ENCODE measurements around the gene CBX7.

CBX7 gene

DNA sequence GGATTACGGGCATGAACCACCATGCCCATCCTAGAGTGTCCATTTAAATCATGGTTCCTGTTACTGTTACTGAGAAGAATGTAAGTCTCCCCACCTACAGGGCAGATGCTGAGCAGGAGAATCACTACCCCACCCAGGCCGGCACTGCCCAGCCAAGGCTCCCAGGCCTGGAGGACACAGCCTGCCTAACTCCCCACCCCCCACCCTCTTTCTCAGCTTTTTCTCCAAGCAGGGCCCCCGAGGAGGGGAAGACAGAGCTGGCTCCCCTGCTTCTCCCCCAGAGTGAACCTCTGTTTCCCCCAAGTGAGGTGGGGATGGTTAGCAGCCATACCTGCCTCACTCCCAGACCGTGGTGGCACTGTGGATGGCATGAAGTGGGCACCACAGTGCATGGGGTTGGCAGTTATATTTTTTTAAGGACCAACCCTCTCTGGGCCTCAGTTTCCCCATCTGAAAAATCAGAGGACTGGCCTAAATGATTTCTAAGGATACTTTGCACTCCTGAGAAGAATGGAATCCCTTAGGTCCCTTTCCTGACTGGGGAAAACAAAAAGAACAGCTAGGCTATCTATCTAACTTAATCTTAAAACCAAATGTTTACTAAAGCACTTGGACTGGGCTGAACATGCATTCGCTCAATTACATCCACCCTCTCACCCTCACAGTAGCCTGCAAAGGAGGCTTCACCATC is 5.0 kb downstream of the CBX7 start:
- no peak for DNase-seq (ENCODE audit: low read depth in 2 of 2)

DNA sequence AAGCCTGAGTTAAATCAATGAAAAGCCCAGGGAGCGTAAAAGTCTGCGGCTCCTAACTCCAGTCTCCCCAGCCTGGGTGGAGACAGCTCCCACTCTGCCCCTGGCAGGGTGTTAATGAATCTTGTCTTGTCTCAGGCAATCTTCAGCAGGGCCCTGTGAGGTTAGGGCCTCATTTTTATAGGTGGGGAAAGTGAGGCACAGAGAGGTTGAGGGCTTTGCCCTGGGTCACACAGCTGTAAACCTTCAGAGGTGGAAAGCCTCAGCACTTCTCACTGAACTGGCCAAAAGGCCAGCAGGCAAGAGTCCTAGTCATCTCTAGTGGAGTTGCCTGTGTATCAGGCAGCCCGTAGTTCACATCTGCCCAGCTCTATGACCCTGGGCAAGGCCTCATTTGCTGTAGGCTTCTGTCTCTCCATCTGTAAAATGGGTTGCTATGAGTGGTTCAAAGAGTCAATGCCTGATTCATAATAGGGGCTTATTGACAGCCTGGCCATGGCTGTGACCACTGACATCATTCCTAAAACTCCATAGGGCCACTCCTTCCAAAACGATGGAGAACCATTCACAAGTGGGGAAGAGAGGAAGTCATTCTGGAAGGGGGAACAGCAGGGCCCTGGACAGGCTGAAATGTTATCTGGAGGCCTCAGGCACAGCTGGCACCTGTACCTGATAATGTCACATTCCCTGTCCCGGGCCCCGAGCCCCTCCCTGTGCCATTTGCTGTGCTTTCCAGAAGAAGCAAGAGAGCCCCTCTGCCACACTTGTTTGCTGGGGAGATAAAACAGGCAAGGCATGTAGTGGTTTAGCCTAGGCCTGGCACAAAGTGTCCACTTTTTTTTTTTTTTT is 6.0 kb downstream of the CBX7 start:
- no peak for DNase-seq (ENCODE audit: low read depth in 2 of 2)

DNA sequence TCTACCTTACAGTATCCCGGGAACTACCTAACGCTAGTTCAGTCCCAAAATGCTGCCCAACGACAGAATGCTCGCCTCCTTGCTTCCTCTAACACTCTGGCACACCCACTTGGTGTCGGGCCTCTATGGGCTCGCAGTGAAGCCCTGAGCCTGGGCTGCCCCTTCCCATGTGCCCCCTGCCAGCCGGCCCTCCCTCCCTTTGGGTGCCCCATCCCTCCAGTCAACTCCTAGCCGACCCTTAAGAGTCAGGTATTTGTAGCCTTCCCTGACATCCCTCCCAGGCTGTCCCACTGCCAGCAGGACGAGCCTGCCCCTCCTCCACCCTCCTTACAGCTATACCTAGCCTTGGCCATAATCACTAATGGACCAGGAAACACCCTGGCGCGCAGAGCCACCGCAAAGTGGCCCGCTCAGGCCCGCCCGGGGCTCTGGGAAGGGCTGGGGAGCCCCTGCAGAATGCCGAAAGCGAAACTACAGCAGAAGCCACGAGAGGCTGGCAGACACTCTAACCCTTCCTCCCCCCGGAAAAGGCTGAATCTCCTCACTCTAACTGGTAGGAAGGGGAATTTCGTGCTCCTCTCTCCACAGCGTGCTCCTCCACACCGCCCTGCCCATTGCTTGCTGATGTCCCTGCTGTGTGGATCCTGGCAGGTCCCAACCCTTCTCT is 8.2 kb downstream of the CBX7 start:
- no peak for DNase-seq (ENCODE audit: low read depth in 2 of 2)

GRCh38 chr22:39142088-39142680 is 10.3 kb downstream of the CBX7 start:
- DNase-seq (ENCODE audit: low read depth in 2 of 2), result no peak

DNA sequence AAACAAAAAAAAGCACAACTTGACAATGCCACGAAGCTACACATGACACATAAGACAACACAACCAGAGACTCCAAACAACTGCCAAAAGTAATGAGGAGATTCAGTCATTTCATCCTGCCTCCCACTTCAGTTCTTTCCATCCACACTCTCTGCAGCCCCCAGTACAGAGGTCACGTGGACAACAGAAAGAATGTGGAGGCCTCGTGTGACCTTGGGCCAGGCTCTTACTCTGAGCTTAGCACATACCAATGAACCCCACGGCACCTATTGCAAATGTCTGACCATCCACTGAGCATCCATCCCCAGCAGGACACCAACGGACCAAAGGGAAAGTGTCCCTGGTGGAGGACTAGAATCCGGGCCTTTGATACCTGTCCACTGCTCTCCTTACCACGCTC is 12.5 kb downstream of the CBX7 start:
- DNase-seq (ENCODE audit: low read depth in 2 of 2), result no peak

DNA sequence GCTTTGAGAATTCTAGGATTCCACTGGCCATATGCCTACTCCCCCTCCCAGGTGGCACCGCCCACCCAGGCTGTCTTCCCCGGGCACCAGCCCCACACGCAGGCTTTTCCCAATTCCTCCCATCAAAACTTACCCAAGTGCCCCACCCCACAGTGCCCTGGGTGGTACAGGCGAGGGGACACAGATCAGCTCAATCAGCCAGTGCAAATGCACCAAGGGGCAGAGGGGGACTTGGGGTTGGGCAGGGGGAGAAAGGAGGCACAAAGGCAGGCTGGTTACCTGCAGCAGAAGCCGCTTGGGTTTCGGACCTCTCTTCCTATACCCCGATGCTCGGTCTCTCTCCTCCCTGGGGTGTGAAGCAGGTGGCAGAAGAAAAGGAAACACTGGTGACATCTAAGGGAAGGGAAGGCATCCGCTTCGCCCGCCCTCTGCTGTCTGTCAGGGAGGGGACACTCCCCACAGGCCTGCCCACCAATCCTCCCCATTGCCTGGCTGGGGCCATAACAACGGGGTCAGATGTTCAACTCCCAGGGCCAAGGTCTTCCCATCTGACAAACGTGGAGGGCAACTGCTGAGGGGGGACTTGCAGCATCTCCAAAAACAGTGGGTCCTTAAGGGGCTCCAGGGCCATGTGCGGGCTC is 14.0 kb downstream of the CBX7 start:
- DNase-seq (ENCODE audit: low read depth in 2 of 2), result no peak

DNA sequence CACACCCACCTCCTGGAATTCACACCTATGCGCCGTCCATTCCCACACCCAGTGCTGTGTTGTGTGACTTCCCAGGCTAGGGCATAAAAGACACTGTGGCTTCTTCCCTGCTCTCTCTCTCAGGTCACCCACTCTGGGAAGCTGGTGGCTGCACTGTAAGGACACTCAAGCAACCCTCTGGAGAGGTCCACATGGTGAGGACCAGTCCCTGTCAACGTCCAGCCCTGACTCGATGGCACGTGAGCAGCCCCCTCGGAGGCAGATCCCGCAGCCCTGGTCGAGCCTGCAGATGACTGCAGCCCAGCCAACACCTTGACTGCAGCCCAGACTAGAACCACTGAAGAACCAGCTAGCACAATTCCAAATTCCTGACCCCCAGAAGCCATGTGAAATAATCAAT is 16.2 kb downstream of the CBX7 start:
- DNase-seq (ENCODE audit: low read depth in 2 of 2), result no peak

GRCh38 chr22:39135092-39135896 is 17.2 kb downstream of the CBX7 start:
- DNase-seq (ENCODE audit: low read depth in 2 of 2), result no peak

- DNase-seq (ENCODE audit: low read depth in 2 of 2), result no peak
Measured at GRCh38 chr22:39134366-39135091, 18.0 kb downstream of the CBX7 start.

DNA sequence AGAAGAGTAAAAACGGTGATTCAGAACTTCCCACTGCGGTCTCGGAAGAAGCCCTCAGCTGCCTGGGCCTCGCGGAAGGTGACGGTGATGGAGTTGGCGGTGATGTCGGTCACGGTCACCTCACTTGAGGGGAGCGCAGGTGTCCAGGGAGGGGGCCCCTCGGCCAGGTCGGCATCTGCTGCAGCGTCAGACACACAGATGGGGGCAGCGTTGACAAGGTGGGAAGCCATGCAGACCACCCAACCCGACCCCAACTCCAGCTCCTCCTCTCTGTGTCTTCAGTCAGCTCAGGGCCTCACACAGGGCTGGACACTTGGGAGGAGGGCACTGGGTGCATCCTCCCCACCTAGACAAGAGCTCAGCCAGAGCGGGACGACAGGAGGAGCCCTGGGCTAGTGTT is 18.6 kb downstream of the CBX7 start:
- no peak for DNase-seq (ENCODE audit: low read depth in 2 of 2)

- DNase-seq (ENCODE audit: low read depth in 2 of 2), result no peak
Measured at GRCh38 chr22:39132871-39133524, 19.5 kb downstream of the CBX7 start.

GRCh38 chr22:39132281-39132680 is 20.2 kb downstream of the CBX7 start:
- no peak for DNase-seq (ENCODE audit: low read depth in 2 of 2)

GRCh38 chr22:39130892-39131855 is 21.3 kb downstream of the CBX7 start:
- no peak for DNase-seq (ENCODE audit: low read depth in 2 of 2)

DNA sequence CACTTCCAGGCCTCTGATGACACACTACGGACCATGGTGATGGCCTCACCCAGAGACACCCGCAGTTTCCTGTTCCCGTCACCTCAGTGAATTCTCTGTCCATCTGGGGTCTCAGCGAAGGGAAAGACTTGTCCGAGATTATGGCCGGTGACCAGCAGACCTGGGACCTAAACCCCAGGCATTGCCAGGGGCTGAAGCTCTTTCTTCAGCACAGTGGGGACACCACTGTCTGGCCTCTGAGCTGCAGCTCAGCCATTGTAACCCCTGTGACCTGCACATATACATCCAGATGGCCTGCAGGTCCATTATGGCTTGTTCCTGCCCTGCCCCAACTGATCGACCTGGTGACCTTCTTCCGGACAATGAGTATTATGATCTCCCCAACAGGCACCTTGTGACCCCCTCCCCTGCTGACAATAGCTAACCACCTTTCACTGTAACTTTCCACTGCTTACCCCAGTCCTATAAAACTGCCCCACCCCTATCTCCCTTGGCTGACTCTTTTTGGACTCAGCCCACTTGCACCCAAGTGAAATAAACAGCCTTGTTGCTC is 22.3 kb downstream of the CBX7 start:
- DNase-seq (ENCODE audit: low read depth in 2 of 2), result no peak

DNA sequence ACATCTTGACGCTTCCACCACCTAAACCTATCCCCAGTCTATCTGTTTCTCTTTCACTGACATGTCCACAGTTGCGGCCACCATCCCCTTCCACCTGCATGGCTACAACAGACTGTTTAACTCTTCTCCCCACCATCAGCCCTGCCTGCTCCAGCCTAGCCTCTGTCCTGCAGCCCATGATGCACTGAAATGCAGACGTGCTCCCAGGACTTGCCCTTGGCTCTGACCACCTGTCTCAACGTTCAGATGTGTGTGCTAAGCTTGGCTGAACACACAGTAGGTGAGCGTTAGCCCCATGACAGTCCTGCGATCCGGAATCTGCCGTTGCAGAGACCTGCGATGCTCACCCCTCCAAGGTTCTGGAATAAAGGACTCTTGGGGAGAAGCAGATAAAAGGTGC is 22.7 kb downstream of the CBX7 start:
- DNase-seq (ENCODE audit: low read depth in 2 of 2), result no peak

GRCh38 chr22:39129081-39129480 is 23.4 kb downstream of the CBX7 start:
- no peak for DNase-seq (ENCODE audit: low read depth in 2 of 2)

GRCh38 chr22:39128508-39128907 is 24.0 kb downstream of the CBX7 start:
- DNase-seq (ENCODE audit: low read depth in 2 of 2), result no peak

GRCh38 chr22:39125622-39126021 is 26.9 kb downstream of the CBX7 start:
- DNase-seq (ENCODE audit: low read depth in 2 of 2), result no peak
